Spleen (tissue), 7 donors: Measurements from ENCODE around the gene GUK1.

Experiments used
- POLR2A ChIP-seq, 3 donors: fragments of 450-650 bp; IDR thresholded peaks; one replicate each; pipeline ENCODE4 v1.5.1; 2017; ENCODE audit warnings: antibody characterized with exemption in 3 of 3, mild to moderate bottlenecking in 1 of 3
- TF ChIP-seq, protein P1 (sequence below), 11 experiments: fragments of 200-600 bp in 7 of 11; fragments of 450-650 bp in 4 of 11; sonication (generic) in 4 of 11; IDR thresholded peaks in 8 of 11; conservative IDR thresholded peaks in 3 of 11; 1 replicate in 7 of 11; 2 replicates in 4 of 11; pipeline versions ENCODE4 v1.4.0 to v1.8.0; 2016 to 2021; ENCODE audit warnings: antibody characterized with exemption in 11 of 11, inconsistent platforms in 4 of 11, mild to moderate bottlenecking in 1 of 11
- donor health status: DM: no; HTN: no; CAD: no; lungs with moderate emphysema.
- donor health status: DM: no; HTN: no; CAD: no.
- donor health status: DM: no; HTN: no; CAD: no.

DNA sequence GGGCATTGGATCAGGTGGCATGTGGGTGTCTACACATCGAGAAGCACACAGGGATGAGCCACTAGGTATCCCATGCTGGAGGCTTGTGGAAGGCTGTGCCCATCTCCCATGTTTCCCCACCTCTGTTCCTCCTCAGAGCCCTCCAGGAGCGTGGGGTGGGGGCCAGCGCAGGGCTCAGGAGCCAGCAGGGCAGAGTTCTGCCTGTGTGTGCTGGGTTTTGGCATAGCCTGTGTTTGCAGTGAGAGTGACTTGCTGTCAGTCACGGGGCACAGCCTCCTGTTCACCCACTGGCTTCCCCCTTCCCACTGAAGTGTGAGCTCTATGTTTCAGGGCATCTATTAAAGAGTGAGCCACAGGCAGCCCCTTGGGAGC, 35.9 kb downstream of the GUK1 start:
- TF ChIP-seq, protein P1, sequence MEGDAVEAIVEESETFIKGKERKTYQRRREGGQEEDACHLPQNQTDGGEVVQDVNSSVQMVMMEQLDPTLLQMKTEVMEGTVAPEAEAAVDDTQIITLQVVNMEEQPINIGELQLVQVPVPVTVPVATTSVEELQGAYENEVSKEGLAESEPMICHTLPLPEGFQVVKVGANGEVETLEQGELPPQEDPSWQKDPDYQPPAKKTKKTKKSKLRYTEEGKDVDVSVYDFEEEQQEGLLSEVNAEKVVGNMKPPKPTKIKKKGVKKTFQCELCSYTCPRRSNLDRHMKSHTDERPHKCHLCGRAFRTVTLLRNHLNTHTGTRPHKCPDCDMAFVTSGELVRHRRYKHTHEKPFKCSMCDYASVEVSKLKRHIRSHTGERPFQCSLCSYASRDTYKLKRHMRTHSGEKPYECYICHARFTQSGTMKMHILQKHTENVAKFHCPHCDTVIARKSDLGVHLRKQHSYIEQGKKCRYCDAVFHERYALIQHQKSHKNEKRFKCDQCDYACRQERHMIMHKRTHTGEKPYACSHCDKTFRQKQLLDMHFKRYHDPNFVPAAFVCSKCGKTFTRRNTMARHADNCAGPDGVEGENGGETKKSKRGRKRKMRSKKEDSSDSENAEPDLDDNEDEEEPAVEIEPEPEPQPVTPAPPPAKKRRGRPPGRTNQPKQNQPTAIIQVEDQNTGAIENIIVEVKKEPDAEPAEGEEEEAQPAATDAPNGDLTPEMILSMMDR (IDR thresholded peaks at IDR 0.05 in 8 of 11, conservative IDR thresholded peaks at IDR 0.05 in 3 of 11), result no peak
- TF ChIP-seq POLR2A (IDR thresholded peaks at IDR 0.05), result no peak
